SK-N-MC (cell line): ENCODE data around the gene OTOGL.
"Not testable (repeated sequence)": the region's sequence is repeated elsewhere in the genome, so short reads cannot be mapped to it uniquely, and the experiment has no call there.

Experiments
- EZH2 ChIP-seq: fragments of 200-600 bp; sonication (generic); IDR thresholded peaks from one replicate; pipeline ENCODE4 v1.6.1; 2017; ENCODE audit warnings: antibody characterized with exemption
- POLR2AphosphoS5 ChIP-seq: IDR thresholded peaks from 2 replicates; pipeline ENCODE4 v1.6.1; 2012; ENCODE audit warnings: mild to moderate bottlenecking, low read depth, low read length, borderline replicate concordance

DNA sequence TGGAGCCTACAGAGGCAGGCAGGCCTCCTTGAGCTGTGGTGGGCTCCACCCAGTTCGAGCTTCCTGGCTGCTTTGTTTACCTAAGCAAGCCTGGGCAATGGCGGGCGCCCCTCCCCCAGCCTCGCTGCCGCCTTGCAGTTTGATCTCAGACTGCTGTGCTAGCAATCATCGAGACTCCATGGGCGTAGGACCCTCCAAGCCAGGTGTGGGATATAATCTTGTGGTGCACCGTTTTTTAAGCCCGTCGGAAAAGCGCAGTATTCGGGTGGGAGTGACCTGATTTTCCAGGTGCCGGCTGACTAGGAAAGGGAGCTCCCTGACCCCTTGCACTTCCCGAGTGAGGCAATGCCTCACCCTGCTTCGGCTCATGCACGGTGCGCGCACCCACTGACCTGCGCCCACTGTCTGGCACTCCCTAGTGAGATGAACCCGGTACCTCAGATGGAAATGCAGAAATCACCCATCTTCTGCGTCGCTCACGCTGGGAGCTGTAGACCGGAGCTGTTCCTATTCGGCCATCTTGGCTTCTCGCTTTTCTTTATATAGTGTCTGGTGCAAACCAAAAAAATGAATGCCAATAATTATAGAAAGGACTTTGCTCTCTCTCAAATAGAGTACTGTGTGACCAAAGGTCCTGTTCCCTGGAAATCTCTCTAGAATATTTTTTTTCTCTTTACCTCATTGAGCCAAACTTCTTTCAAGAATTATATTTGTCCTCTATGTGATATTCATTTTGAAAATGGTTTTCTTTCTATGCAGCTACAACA lies 50.4 kb downstream of the OTOGL start:
- not testable (repeated sequence) for TF ChIP-seq POLR2AphosphoS5, EZH2
